Medulla oblongata (tissue), 1 donor: ENCODE data around the gene CCDC158.
"Not testable (repeated sequence)": the region's sequence is repeated elsewhere in the genome, so short reads cannot be mapped to it uniquely, and the experiment has no call there.

ENCODE experiments used
- DNase-seq: peaks from one replicate; pipeline ENCODE4 v3.0.0-alpha.2; 2015; ENCODE audit errors: extremely low spot score

Gene CCDC158

DNA sequence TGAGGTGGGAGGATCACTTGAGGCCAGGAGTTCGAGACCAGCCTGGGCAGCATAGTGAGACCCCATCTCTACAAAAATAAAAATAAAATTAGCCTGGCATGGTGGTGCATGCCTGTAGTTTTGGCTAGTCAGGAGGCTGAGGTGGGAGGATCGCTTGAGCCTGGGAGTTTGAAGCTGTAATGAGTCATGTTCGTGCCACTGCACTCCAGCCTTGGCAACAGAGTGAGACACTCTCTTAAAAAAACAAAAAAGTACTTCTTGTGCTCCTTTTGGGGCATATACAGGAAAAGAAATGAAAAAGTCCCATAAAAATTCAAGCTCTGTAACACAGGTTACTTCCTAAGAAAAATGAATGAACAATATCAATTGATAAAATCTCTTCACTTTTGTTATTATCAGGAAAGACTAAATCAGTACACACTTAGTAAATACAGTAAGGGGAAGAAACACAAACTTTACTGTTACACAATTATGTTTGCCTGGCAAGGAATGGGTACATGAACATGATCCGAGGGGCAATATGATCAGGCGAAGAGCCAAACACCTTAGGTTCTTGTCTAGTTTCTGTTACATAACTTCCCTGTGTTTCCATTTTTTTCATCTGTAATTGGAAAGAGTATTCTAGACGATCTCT is 46.9 kb downstream of the CCDC158 start:
- DNase-seq = no peak

DNA sequence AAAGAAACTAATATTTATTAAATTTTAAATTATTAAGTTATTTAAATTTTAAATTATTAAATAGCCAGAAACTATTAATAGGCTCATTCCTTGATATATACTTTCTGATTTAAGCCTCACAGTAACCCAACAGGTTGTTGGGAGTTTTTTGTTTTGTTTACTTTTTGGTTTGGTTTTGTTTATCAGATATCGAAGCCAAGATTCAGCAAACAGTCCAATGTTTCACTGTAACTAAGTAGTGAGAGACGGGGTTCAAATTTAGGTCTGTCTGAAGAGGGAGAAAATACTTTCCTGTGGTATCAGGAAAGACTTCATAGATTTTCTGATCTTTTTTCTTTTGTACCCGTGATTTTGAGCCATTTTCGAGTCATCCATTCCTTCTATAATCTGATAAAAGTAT is 54.2 kb downstream of the CCDC158 start:
- no peak for DNase-seq

DNA sequence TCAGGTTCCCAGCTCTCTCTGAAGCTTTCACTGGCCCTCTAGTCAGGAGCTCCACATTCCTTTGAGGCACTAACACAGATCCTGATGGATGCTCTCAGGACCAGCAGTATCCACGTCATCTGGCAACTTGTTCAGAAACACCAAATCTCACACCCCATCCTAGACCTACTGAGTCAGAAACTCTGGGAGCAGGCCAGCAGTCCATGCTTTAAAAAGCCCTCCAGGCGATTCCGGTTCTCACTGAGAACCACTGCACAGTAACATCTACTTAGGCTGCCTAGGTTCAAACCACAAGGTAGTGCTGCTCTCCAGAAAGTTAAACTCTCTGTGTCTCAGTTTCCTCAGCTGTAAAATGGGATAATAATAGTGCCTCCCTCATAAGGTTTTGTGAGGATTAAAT is 55.3 kb downstream of the CCDC158 start:
- no peak for DNase-seq

DNA sequence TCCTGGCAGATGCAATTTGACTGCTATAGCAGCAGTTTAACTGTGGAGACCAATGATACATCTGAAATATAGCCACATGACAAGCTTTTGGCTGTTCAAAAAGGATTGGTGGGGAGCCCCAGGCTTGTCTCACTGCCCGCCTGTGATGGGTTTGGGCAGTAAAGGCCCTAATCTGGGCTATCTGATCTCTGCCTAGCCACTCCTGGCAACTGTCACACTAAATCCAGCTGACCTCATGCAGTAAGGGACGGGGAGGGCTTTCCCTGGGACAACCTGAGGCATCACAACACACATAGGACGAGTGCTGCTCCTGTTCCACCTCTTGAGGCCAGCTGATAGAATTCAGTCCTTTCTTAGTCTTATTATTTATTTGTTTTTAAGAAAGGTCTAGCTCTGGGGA is 56.2 kb downstream of the CCDC158 start:
- no peak for DNase-seq

DNA sequence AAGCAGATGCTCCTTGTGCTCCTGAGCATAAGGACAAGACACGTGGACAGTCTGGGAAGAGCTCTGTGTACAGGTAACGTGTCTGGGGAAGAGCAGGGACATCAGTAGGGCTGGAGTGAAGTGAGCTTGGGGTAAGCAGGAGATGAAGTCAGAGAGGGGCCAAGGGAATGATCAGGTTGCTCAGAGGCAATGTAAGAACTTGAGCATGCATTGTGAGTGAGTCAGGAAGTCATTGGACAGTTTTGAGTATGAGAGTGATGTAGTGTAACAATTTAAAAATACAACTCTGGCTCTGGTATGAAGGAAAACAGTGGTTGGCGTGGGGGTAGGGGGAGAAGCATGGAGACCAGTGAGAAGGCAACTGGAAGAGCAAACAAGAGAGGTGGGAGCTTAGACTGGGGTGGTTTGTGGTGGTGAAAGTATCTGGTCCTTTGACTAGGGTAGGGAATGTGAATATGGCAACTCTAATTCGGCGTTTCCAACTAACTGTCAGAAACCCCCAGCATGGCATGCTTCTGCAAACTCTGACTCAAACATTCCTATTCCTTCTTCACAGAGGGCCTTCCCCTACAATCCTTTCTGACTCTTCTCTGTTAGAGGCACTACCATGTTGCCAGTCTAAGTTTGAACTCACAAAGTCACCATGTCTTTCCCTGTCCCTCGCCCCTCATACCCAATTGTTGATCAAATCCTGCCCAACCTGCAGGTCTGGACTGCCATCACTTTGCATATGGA is 57.2 kb downstream of the CCDC158 start:
- DNase-seq = no peak

- DNase-seq = no peak
These were observed 59.1 kb downstream of the CCDC158 start for GRCh38 chr4:76361689-76362412.

DNA sequence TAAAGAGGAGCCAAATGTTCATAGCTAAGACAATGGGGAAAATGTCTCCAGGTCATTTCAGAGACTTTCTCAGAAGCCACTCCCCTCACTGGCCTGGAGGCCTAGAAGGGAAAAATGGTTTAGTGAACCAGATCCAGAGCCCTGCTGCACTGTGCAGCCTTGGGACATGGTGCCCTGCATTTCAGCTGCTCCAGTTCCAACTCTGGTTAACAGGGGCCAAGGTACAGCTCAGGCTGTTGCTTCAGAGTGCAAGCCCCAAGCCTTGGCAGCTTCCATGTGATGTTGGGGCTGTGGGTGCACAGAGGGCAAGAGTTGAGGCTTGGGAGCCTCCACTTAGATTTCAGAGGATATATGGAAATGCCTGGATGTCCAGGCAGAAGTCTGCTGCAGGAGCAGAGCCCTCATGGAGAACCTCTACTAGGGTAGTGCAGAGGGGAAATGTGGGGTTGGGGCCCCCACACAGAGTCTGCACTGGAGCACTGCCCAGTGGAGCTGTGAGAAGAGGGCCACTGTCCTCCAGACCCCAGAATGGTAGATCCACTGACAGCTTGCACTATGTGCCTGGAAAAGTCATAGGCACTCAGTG is 61.0 kb downstream of the CCDC158 start:
- DNase-seq = not testable (repeated sequence)

- no peak for DNase-seq
These were observed 63.0 kb downstream of the CCDC158 start for GRCh38 chr4:76357981-76358380.

- DNase-seq = no peak
These were observed 66.1 kb downstream of the CCDC158 start for GRCh38 chr4:76354517-76355473.

DNA sequence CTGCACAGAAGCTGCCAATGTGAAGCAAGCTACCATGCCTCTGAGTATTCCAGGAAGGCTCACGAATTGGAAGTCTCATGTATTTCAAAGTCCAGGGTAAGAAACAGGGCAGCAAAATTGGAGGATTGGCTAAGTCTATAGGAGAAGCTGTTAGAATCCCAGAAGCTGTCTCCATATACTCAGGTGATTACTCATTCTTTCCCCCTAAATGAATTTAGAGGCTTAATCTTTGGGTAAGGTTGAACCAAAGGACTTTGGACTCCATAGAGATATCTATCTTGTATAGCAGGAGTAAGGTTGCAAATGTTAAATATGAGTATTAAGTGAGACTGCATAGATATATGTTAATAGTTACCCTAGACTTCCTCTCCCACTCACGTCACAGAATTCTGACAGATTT is 78.1 kb downstream of the CCDC158 start:
- no peak for DNase-seq

GRCh38 chr4:76342191-76342590 is 78.8 kb downstream of the CCDC158 start:
- DNase-seq = no peak

- DNase-seq = no peak
These were observed 79.9 kb downstream of the CCDC158 start for GRCh38 chr4:76341063-76341462.

GRCh38 chr4:76339364-76339763 is 81.6 kb downstream of the CCDC158 start:
- DNase-seq = no peak

DNA sequence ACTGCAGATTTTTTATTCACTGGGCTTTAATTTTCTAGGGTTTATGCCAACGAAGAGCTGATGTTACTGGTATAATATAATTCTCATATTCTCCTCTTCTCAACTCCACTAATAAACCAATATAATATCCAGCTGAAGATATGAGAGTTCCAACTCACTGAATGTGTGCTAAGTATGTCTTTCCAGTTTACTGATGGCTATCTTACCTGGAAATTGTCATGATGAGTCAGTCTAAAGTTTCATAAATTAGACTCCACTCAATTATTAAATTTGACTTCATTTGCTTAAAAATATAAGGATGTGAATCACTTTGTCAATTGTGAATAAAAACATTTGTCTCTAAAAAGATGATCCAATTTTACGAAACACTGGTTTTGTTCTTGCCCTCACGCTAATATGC is 86.1 kb downstream of the CCDC158 start:
- no peak for DNase-seq

DNA sequence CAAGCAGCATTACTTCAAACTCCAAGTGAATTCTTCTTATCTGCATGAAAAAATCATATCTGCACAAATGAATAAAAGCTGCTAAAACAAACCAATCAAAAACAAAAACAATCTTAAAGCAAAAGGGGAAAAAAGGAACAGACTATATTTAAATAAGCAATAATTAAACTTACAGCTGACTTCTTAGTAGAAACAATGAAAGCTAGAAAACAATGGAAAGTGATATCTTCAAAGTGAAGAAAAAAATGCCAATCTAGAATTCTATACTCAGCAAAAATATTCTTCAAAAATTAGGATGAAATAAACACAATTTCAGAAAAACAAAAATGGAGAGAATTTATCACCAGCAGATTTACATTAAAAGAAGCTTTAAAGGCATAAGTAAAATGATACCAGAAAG is 94.4 kb downstream of the CCDC158 start:
- no peak for DNase-seq

GRCh38 chr4:76325072-76325471 is 95.9 kb downstream of the CCDC158 start:
- DNase-seq = no peak

DNA sequence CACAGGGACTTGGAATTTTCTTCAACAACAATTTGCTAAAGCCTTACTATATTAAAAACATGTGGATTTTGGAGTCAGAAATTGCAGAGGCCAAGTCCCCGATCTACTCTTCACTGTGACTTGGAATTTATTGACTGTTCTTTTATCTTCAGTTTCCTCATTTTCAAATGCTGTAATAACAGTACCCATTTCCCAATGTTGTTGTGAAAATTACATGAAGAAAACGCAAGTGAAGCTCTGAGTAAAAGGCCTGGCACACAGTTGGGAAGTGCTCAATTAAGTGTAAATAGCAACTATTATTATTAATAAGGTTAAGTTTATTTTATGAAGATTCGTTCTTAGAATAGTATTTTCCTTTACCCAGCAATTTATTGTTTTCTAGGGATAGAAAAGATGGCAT is 98.7 kb downstream of the CCDC158 start:
- DNase-seq = no peak

- DNase-seq = no peak
These were observed 104.8 kb downstream of the CCDC158 start for GRCh38 chr4:76316131-76316530.

- no peak for DNase-seq
These were observed 105.5 kb downstream of the CCDC158 start for GRCh38 chr4:76315267-76315918.

DNA sequence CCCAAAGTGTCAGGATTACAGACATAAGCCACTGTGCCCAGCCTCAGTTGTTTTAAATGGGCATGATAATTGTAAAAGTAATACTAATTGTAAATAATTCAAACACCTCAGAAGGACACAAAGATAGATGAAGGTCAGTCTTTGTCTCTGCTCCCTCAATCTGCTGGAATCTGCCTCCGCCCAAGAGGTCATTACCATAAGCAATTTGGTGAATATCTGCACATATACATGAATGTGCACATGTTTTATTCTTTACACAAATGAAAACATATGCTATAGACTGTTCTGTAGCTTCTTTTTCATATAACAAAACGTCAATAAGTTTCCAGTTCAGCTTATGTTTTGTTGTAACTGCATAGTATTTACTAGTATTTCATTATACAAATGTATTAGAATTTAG is 107.4 kb downstream of the CCDC158 start:
- no peak for DNase-seq

GRCh38 chr4:76312457-76312856 is 108.5 kb downstream of the CCDC158 start:
- no peak for DNase-seq
